Coronary artery (tissue), 2 donors: ENCODE data around the gene SUN2.
A peak's percentile ranks its signal among the peaks of the same experiment; 100 is the strongest.

ENCODE experiments used
- DNase-seq: peaks from one replicate; pipeline ENCODE4 v3.0.0-alpha.2; 2017; ENCODE audit warnings: low spot score
- H3K27ac ChIP-seq, 2 donors: fragments of 200-600 bp; sonication (generic); one replicate each; pipeline ENCODE4 v1.5.1; 2016 to 2019
- H3K4me3 ChIP-seq: fragments of 200-600 bp; sonication (generic); 2 replicates; pipeline ENCODE4 v1.5.1; 2016; ENCODE audit warnings: mild to moderate bottlenecking, moderate library complexity
- CTCF ChIP-seq: fragments of 200-600 bp; sonication (generic); IDR thresholded peaks from one replicate; pipeline ENCODE4 v1.5.1; 2019; ENCODE audit warnings: antibody characterized with exemption

SUN2 gene

GRCh38 chr22:38717244-38717643, 38.6 kb downstream of the SUN2 start:
- H3K27ac ChIP-seq = peak overlapping the region in 1 of 2 donors; percentile 52
- DNase-seq = no peak
- no peak overlapping the region for H3K4me3 ChIP-seq
- no peak for TF ChIP-seq CTCF

GRCh38 chr22:38716826-38717225, 39.0 kb downstream of the SUN2 start:
- H3K27ac ChIP-seq = no peak overlapping the region
- no peak overlapping the region for H3K4me3 ChIP-seq
- TF ChIP-seq CTCF = no peak
- DNase-seq = no peak

- Histone ChIP-seq H3K27ac (no peak overlapping the region), H3K4me3 (no peak overlapping the region)
- no peak for TF ChIP-seq CTCF
- no peak for DNase-seq
These were observed 39.5 kb downstream of the SUN2 start for GRCh38 chr22:38716271-38716670.

- TF ChIP-seq CTCF = no peak
- no peak overlapping the region for H3K27ac ChIP-seq
- H3K4me3 ChIP-seq = no peak overlapping the region
- no peak for DNase-seq
These were observed 39.9 kb downstream of the SUN2 start for GRCh38 chr22:38715852-38716251.

- Histone ChIP-seq H3K4me3 (no peak overlapping the region), H3K27ac (no peak overlapping the region)
- no peak for DNase-seq
- no peak for TF ChIP-seq CTCF
These were observed 40.5 kb downstream of the SUN2 start for GRCh38 chr22:38715176-38715764.

- H3K27ac ChIP-seq = no peak overlapping the region
- TF ChIP-seq CTCF = no peak
- no peak for DNase-seq
- no peak overlapping the region for H3K4me3 ChIP-seq
These were observed 41.9 kb downstream of the SUN2 start for GRCh38 chr22:38713921-38714320.

- no peak for DNase-seq
- H3K27ac ChIP-seq = no peak overlapping the region
These were observed 43.2 kb downstream of the SUN2 start for GRCh38 chr22:38712486-38713207.

More at GRCh38 chr22:38712486-38713207, 43.2 kb downstream of the SUN2 start:
- no peak for TF ChIP-seq CTCF
- H3K4me3 ChIP-seq = no peak overlapping the region
